HepG2 (cell line): ENCODE data around the gene HACL1. TPM values are rescaled to one million over a fixed set of nuclear protein-coding genes. Genes with fewer than 3 reads are reported as not detected.

Experiments
- ATAC-seq: fragments of 200-7000 bp; cut with Tn5 transposase; 3 replicates; pipeline ENCODE4 v1.9.1; 2020; ENCODE audit warnings: mild to moderate bottlenecking, moderate library complexity
- BruUV-seq: library from RNA; stranded (reverse); fragments of 400-500 nt; replicated peaks from 2 replicates; lab custom pipeline; 2021; lab: Mats Ljungman, UMichigan
- CTCF ChIA-PET: fragments of 300-600 bp; formaldehyde crosslinking; extraction: SDS; loops from one replicate; lab custom pipeline; 2021; ENCODE audit warnings: low total read pairs, inconsistent platforms, low intra/inter-chr PET ratio; lab: Yijun Ruan, JAX
- POLR2A ChIA-PET: fragments of 350-600 bp; sonication (Branson Sonifier 250); formaldehyde crosslinking; loops from one replicate; lab custom pipeline; 2020; ENCODE audit warnings: antibody characterized with exemption, inconsistent platforms; lab: Yijun Ruan, JAX
- DNase-seq: peaks from one replicate; pipeline ENCODE4 v3.0.0-alpha.2; 2015; ENCODE audit warnings: low spot score
- FAIRE-seq: peaks from 3 replicates; lab custom pipeline; 2011; peaks lifted over from hg19 to GRCh38; lab: Jason Lieb, UNC
- H2AFZ ChIP-seq: one replicate; pipeline ENCODE4 v1.6.1; 2011; ENCODE audit warnings: low read length, inconsistent platforms
- H3K27ac ChIP-seq: fragments of 300-600 bp; 3 replicates; pipeline ENCODE4 v1.8.0; 2011; ENCODE audit warnings: mixed run types, mild to moderate bottlenecking, mixed read lengths, low read length, inconsistent platforms; ENCODE audit not compliant: insufficient read depth; ENCODE audit errors: extremely low read length
- H3K27me3 ChIP-seq, 2 experiments: fragments of 200-600 bp in 1 of 2; 2 replicates in 1 of 2; 3 replicates in 1 of 2; pipeline versions ENCODE4 v1.6.0 to v1.8.0; 2011; ENCODE audit warnings: low read length in 2 of 2, mild to moderate bottlenecking in 2 of 2, moderate library complexity in 2 of 2, inconsistent platforms in 1 of 2; ENCODE audit not compliant: insufficient read depth in 2 of 2, control insufficient read depth in 1 of 2
- H3K36me3 ChIP-seq, 2 experiments: fragments of 200-600 bp in 1 of 2; replicated peaks in 1 of 2; 2 replicates in 1 of 2; 3 replicates in 1 of 2; pipeline versions ENCODE4 v1.5.1 to v1.8.0; 2011; ENCODE audit warnings: low read length in 2 of 2, inconsistent platforms in 1 of 2; ENCODE audit not compliant: insufficient read depth in 2 of 2, control insufficient read depth in 1 of 2
- H3K4me1 ChIP-seq: 2 replicates; pipeline ENCODE4 v1.5.1; 2012; ENCODE audit warnings: low read length, inconsistent platforms; ENCODE audit not compliant: insufficient read depth
- H3K4me2 ChIP-seq: 2 replicates; pipeline ENCODE4 v1.6.0; 2011; ENCODE audit warnings: low read depth, low read length, inconsistent platforms
- H3K4me3 ChIP-seq, 3 experiments: fragments of 200-600 bp in 1 of 3; sonication (generic), shearing (Covaris generic) in 1 of 3; replicated peaks in 1 of 3; 2 replicates each; pipeline ENCODE4 v1.5.1; 2011 to 2016; ENCODE audit warnings: low read length in 3 of 3, inconsistent platforms in 2 of 3, low read depth in 2 of 3, mild to moderate bottlenecking in 2 of 3, control low read depth in 1 of 3, mixed read lengths in 1 of 3; ENCODE audit not compliant: insufficient read depth in 1 of 3
- H3K79me2 ChIP-seq: one replicate; pipeline ENCODE4 v1.6.1; 2011; ENCODE audit warnings: low read length, inconsistent platforms; ENCODE audit not compliant: insufficient read depth
- H3K9ac ChIP-seq: 2 replicates; pipeline ENCODE4 v1.6.0; 2011; ENCODE audit warnings: mild to moderate bottlenecking, low read depth, low read length, inconsistent platforms; ENCODE audit not compliant: insufficient read depth
- H3K9me3 ChIP-seq: 2 replicates; pipeline ENCODE4 v1.5.1; 2012; ENCODE audit warnings: mild to moderate bottlenecking, low read length
- H4K20me1 ChIP-seq: 2 replicates; pipeline ENCODE4 v1.6.0; 2011; ENCODE audit warnings: inconsistent platforms, mild to moderate bottlenecking, low read length, moderate library complexity; ENCODE audit not compliant: insufficient read depth
- ESRRA ChIP-seq: sonication (generic); formaldehyde crosslinking; IDR thresholded peaks from 2 replicates; pipeline ENCODE4 v1.5.1; 2020; ENCODE audit warnings: mild to moderate bottlenecking, low read depth, missing genetic modification reagents
- GATAD1 ChIP-seq: IDR thresholded peaks from 2 replicates; pipeline ENCODE4 v1.6.1; 2016; ENCODE audit warnings: missing genetic modification reagents, missing compliant biosample characterization
- HOXA3 ChIP-seq: sonication (generic); formaldehyde crosslinking; IDR thresholded peaks from 2 replicates; pipeline ENCODE4 v1.5.0; 2020; ENCODE audit warnings: missing genetic modification reagents
- KDM3A ChIP-seq: IDR thresholded peaks from 2 replicates; pipeline ENCODE4 v1.6.1; 2018; ENCODE audit warnings: low read depth, missing compliant biosample characterization
- MEF2D ChIP-seq: sonication (generic); formaldehyde crosslinking; IDR thresholded peaks from 2 replicates; pipeline ENCODE4 v1.5.1; 2020; ENCODE audit warnings: mild to moderate bottlenecking, missing genetic modification reagents
- NR3C1 ChIP-seq: sonication (generic); formaldehyde crosslinking; IDR thresholded peaks from 2 replicates; pipeline ENCODE4 v1.4.0; 2020; ENCODE audit warnings: missing genetic modification reagents
- PHF20 ChIP-seq: sonication (generic); formaldehyde crosslinking; IDR thresholded peaks from 2 replicates; pipeline ENCODE4 v1.5.0; 2020; ENCODE audit warnings: mild to moderate bottlenecking, missing genetic modification reagents
- SMC3 ChIP-seq: IDR thresholded peaks from 2 replicates; pipeline ENCODE4 v1.6.1; 2011; ENCODE audit warnings: low read length, improper control_type of control experiment
- SP2 ChIP-seq: sonication (generic); formaldehyde crosslinking; IDR thresholded peaks from 2 replicates; pipeline ENCODE4 v1.5.1; 2020; ENCODE audit warnings: mild to moderate bottlenecking, missing genetic modification reagents
- THRA ChIP-seq: sonication (generic); formaldehyde crosslinking; IDR thresholded peaks from 2 replicates; pipeline ENCODE4 v1.4.0; 2020; ENCODE audit warnings: missing genetic modification reagents, borderline replicate concordance
- ZGPAT ChIP-seq: IDR thresholded peaks from 2 replicates; pipeline ENCODE4 v1.6.1; 2016; ENCODE audit warnings: mild to moderate bottlenecking
- ZNF432 ChIP-seq: sonication (generic); formaldehyde crosslinking; IDR thresholded peaks from 2 replicates; pipeline ENCODE4 v1.5.0; 2020; ENCODE audit warnings: missing genetic modification reagents, mild to moderate bottlenecking, borderline replicate concordance
- ZNF879 ChIP-seq: sonication (generic); formaldehyde crosslinking; IDR thresholded peaks from 2 replicates; pipeline ENCODE4 v1.8.1; 2023; ENCODE audit warnings: missing genetic modification reagents
- WGBS: methylation state at CpG from one replicate; pipeline ENCODE4 v1.1.6; 2017; ENCODE audit warnings: low lambda C conversion rate; 5-methylcytosine and 5-hydroxymethylcytosine counted together
- in situ Hi-C: cut with HindIII; loops from 2 replicates; pipeline ENCODE4 v1.10.0; 2017; ENCODE audit warnings: low pct_unique_long_range_greater_than_20kb; ENCODE audit not compliant: extremely low pct_ligation_motif_present
- intact Hi-C: fragments of 100-400 bp; cut with micrococcal nuclease; formaldehyde crosslinking; loops from one replicate; pipeline ENCODE4 v1.10.0; 2022; ENCODE audit not compliant: unreplicated experiment
- polyA plus RNA-seq, 8 experiments: library from polyadenylated mRNA; depleted of rRNA in 3 of 8; stranded (reverse) in 7 of 8; unstranded in 1 of 8; fragments of >200 nt; fragmentation: Illumina TruSeq in 4 of 8; extraction: Trizol in 4 of 8; gene quantifications; 2 replicates each; pipeline versions ENCODE4 v1.2.1 to v1.2.3, GENCODE V29; 2011 to 2016; ENCODE audit warnings: low read depth in 4 of 8, missing spikeins in 1 of 8, mixed read lengths in 1 of 8; ENCODE audit not compliant: insufficient read depth in 1 of 8
- total RNA-seq, 5 experiments: library from RNA; depleted of rRNA; stranded (reverse); fragments of >200 nt; fragmentation: Illumina TruSeq; extraction: Trizol; gene quantifications; 2 replicates each; pipeline ENCODE4 v1.2.3, GENCODE V29; 2016; ENCODE audit warnings: low read depth in 1 of 5
- TF ChIP-seq, protein P1 (sequence below): sonication (generic); formaldehyde crosslinking; IDR thresholded peaks from 2 replicates; pipeline ENCODE4 v1.8.0; 2022; ENCODE audit warnings: missing genetic modification reagents, mild to moderate bottlenecking, borderline replicate concordance

Gene HACL1
- total and polyA plus RNA-seq, 2 of the 13 experiments (the other 11 are each of a cell fraction or from before 2014, with no cell fraction given), result 22.1 to 25.7 TPM

- no peak overlapping the region for H3K9ac ChIP-seq
- FAIRE-seq (no peak), DNase-seq (no peak), ATAC-seq (no peak)
- ChIA-PET POLR2A (no interaction called here), CTCF (no interaction called here)
- no peaks in the 10 kb centered on the region for H4K20me1 ChIP-seq
- in situ Hi-C loops (loop anchor here (5.0 kb wide), 1 partner anchor 131 kb away; the partner anchor contains the start of genes EAF1 and METTL6), intact Hi-C loops (loop anchor here (10.0 kb wide), 1 partner anchor 354 kb away; the partner anchor contains the start of gene CAPN7)
- H3K9me3 ChIP-seq, result no peaks in the 10 kb centered on the region
- H3K79me2 ChIP-seq, result no peaks in the 10 kb centered on the region
- peaks cover 24% of the 10 kb centered on the region for H3K4me1 ChIP-seq
- no peak overlapping the region for H3K27ac ChIP-seq
- BruUV-seq, result no TSS peak
- H2AFZ ChIP-seq, result no peak overlapping the region
- WGBS, result 91% methylated on average over 9 of the region's 9 CpGs
- no peaks in the 10 kb centered on the region for H3K27me3 ChIP-seq
- H3K36me3 ChIP-seq, result peaks cover 5 to 21% of the 10 kb centered on the region in 2 experiments; a peak in 2 of 5 replicates
- no peak overlapping the region for H3K4me2 ChIP-seq
- H3K4me3 ChIP-seq, result no peak overlapping the region
- TF ChIP-seq NR3C1 (CRISPR knock-in tag) (no peak), SP2 (CRISPR knock-in tag) (no peak), SMC3 (no peak), MEF2D (no peak), ZNF432 (CRISPR knock-in tag) (no peak), GATAD1 (no peak), THRA (no peak), HOXA3 (no peak), PHF20 (CRISPR knock-in tag) (no peak), ZGPAT (no peak), KDM3A (CRISPR knock-in tag) (no peak), ESRRA (CRISPR knock-in tag) (no peak), ZNF879 (CRISPR knock-in tag) (no peak)
- TF ChIP-seq, protein P1, sequence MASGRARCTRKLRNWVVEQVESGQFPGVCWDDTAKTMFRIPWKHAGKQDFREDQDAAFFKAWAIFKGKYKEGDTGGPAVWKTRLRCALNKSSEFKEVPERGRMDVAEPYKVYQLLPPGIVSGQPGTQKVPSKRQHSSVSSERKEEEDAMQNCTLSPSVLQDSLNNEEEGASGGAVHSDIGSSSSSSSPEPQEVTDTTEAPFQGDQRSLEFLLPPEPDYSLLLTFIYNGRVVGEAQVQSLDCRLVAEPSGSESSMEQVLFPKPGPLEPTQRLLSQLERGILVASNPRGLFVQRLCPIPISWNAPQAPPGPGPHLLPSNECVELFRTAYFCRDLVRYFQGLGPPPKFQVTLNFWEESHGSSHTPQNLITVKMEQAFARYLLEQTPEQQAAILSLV, result no peak
These were observed 42.8 kb downstream of the HACL1 start for GRCh38 chr3:15558581-15558980.
